Activated CD4-positive, alpha-beta T cell treated with anti-CD3 and anti-CD28 coated beads for 36 hours (primary cell): ENCODE data around the gene CLEC18A. TPM values are rescaled to one million over a fixed set of nuclear protein-coding genes. Genes with fewer than 3 reads are reported as not detected.
"Not testable (repeated sequence)": the region's sequence is repeated elsewhere in the genome, so short reads cannot be mapped to it uniquely, and the experiment has no call there.

Source experiments
- ATAC-seq: fragments of 200-7000 bp; cut with Tn5 transposase; one replicate; pipeline ENCODE4 v1.10.0; 2021; ENCODE audit warnings: mild to moderate bottlenecking, moderate library complexity
- CTCF ChIA-PET: fragments of 350-600 bp; sonication (Branson Sonifier 250); formaldehyde crosslinking; loops from one replicate; lab custom pipeline; 2021; ENCODE audit warnings: antibody characterized with exemption; lab: Charles Lee
- POLR2A ChIA-PET: fragments of 350-600 bp; sonication (Branson Sonifier 250); formaldehyde crosslinking; loops from one replicate; lab custom pipeline; 2021; ENCODE audit warnings: antibody characterized with exemption, inconsistent platforms; lab: Charles Lee
- DNase-seq: peaks from one replicate; pipeline ENCODE4 v3.0.0-alpha.2; 2020
- H3K27ac Mint-ChIP-seq: one replicate; pipeline ENCODE4 v1.8.0; 2021; ENCODE audit warnings: mixed read lengths
- H3K27me3 Mint-ChIP-seq: one replicate; pipeline ENCODE4 v1.8.0; 2021; ENCODE audit warnings: mixed read lengths
- H3K36me3 Mint-ChIP-seq: one replicate; pipeline ENCODE4 v1.8.0; 2021; ENCODE audit warnings: low read depth, mixed read lengths
- H3K4me1 Mint-ChIP-seq: one replicate; pipeline ENCODE4 v1.8.0; 2021; ENCODE audit warnings: mixed read lengths
- H3K4me3 Mint-ChIP-seq: one replicate; pipeline ENCODE4 v1.8.0; 2021; ENCODE audit warnings: mild to moderate bottlenecking, moderate library complexity, mixed read lengths
- H3K9me3 Mint-ChIP-seq: one replicate; pipeline ENCODE4 v1.8.0; 2021; ENCODE audit warnings: low read depth, mixed read lengths
- intact Hi-C, 2 experiments: fragments of 100-400 bp; cut with DNase I in 1 of 2; cut with micrococcal nuclease in 1 of 2; formaldehyde crosslinking; loops; one replicate each; pipeline versions ENCODE4 v1.14.2 to v1.15.1; 2022 to 2024; cut with DNase I, micrococcal nuclease
- total RNA-seq, 2 experiments: library from RNA; stranded (reverse); gene quantifications; one replicate each; pipeline ENCODE4 v1.2.3, GENCODE V29; 2021

Gene CLEC18A
- total RNA-seq, 2 experiments from 2014 or later, result 0.32 to 0.37 TPM

GRCh38 chr16:69939821-69940585 lies 11.1 kb upstream of the CLEC18A start:
- ChIA-PET CTCF (interaction anchor here (2.1 kb wide), 1 partner anchor 10 kb away, joined by 7 read pairs; no protein-coding TSS in a partner anchor), POLR2A (no interaction called here)
- Mint-ChIP-seq H3K27ac (no peak overlapping the region), H3K27me3 (no peaks in the 10 kb centered on the region), H3K9me3 (no peaks in the 10 kb centered on the region), H3K36me3 (peaks cover 14% of the 10 kb centered on the region), H3K4me1 (no peaks in the 10 kb centered on the region), H3K4me3 (no peak overlapping the region)
- ATAC-seq (no peak), DNase-seq (no peak)
- intact Hi-C loops, result no loop called here

- H3K27ac Mint-ChIP-seq, result no peak overlapping the region
- no peak for DNase-seq
- ChIA-PET POLR2A (no interaction called here), CTCF (no interaction called here)
- no peaks in the 10 kb centered on the region for H3K27me3 Mint-ChIP-seq
- ATAC-seq, result no peak
- H3K4me3 Mint-ChIP-seq, result no peak overlapping the region
- no peaks in the 10 kb centered on the region for H3K4me1 Mint-ChIP-seq
- no peaks in the 10 kb centered on the region for H3K9me3 Mint-ChIP-seq
- intact Hi-C loops, result no loop called here
- peaks cover 14% of the 10 kb centered on the region for H3K36me3 Mint-ChIP-seq
These were observed 10.5 kb upstream of the CLEC18A start for GRCh38 chr16:69940676-69941075.

- no peak overlapping the region for H3K4me3 Mint-ChIP-seq
- H3K36me3 Mint-ChIP-seq, result peaks cover 13% of the 10 kb centered on the region
- ChIA-PET POLR2A (no interaction called here), CTCF (no interaction called here)
- DNase-seq, result no peak
- intact Hi-C loops, result no loop called here
- no peaks in the 10 kb centered on the region for H3K27me3 Mint-ChIP-seq
- no peaks in the 10 kb centered on the region for H3K4me1 Mint-ChIP-seq
- ATAC-seq, result no peak
- no peak overlapping the region for H3K27ac Mint-ChIP-seq
- no peaks in the 10 kb centered on the region for H3K9me3 Mint-ChIP-seq
These were observed 9.7 kb upstream of the CLEC18A start for GRCh38 chr16:69941251-69942098.

GRCh38 chr16:69942099-69942491 lies 9.0 kb upstream of the CLEC18A start:
- H3K4me3 Mint-ChIP-seq, result no peak overlapping the region
- ChIA-PET POLR2A (no interaction called here), CTCF (no interaction called here)

GRCh38 chr16:69942627-69943170 lies 8.4 kb upstream of the CLEC18A start:
- DNase-seq (no peak), ATAC-seq (no peak)
- H3K4me3 Mint-ChIP-seq, result no peak overlapping the region
- CTCF ChIA-PET, result no interaction called here
- H3K27ac Mint-ChIP-seq, result no peak overlapping the region
- intact Hi-C loops, result no loop called here
- no peaks in the 10 kb centered on the region for H3K9me3 Mint-ChIP-seq
- no peaks in the 10 kb centered on the region for H3K4me1 Mint-ChIP-seq
- no peaks in the 10 kb centered on the region for H3K27me3 Mint-ChIP-seq
- POLR2A ChIA-PET, result no interaction called here
- peaks cover 3% of the 10 kb centered on the region for H3K36me3 Mint-ChIP-seq

More at GRCh38 chr16:69942099-69942491, 9.0 kb upstream of the CLEC18A start:
- ATAC-seq (no peak), DNase-seq (no peak)
- H3K27me3 Mint-ChIP-seq, result no peaks in the 10 kb centered on the region
- intact Hi-C loops, result no loop called here
- no peak overlapping the region for H3K27ac Mint-ChIP-seq
- H3K36me3 Mint-ChIP-seq, result peaks cover 7% of the 10 kb centered on the region
- no peaks in the 10 kb centered on the region for H3K9me3 Mint-ChIP-seq
- no peaks in the 10 kb centered on the region for H3K4me1 Mint-ChIP-seq

- DNase-seq, H3K9me3 Mint-ChIP-seq, CTCF ChIA-PET, H3K4me1 Mint-ChIP-seq, H3K36me3 Mint-ChIP-seq, H3K4me3 Mint-ChIP-seq, intact Hi-C loops, H3K27me3 Mint-ChIP-seq, ATAC-seq, POLR2A ChIA-PET, H3K27ac Mint-ChIP-seq: not testable (repeated sequence)
These were observed 7.7 kb upstream of the CLEC18A start for GRCh38 chr16:69943241-69944036.

- ATAC-seq, H3K9me3 Mint-ChIP-seq, POLR2A ChIA-PET, CTCF ChIA-PET, H3K27me3 Mint-ChIP-seq, DNase-seq, H3K36me3 Mint-ChIP-seq, H3K4me3 Mint-ChIP-seq, H3K4me1 Mint-ChIP-seq, intact Hi-C loops, H3K27ac Mint-ChIP-seq: not testable (repeated sequence)
These were observed 723 bp upstream of the CLEC18A start for GRCh38 chr16:69950411-69950810.

GRCh38 chr16:69951672-69952031 lies 518 bp downstream of the CLEC18A start:
- POLR2A ChIA-PET, H3K9me3 Mint-ChIP-seq, H3K4me3 Mint-ChIP-seq, H3K4me1 Mint-ChIP-seq, ATAC-seq, DNase-seq, CTCF ChIA-PET, intact Hi-C loops, H3K36me3 Mint-ChIP-seq, H3K27ac Mint-ChIP-seq, H3K27me3 Mint-ChIP-seq: not testable (repeated sequence)

- H3K36me3 Mint-ChIP-seq, H3K4me3 Mint-ChIP-seq, H3K4me1 Mint-ChIP-seq, H3K27ac Mint-ChIP-seq, ATAC-seq, H3K27me3 Mint-ChIP-seq, CTCF ChIA-PET, DNase-seq, POLR2A ChIA-PET, H3K9me3 Mint-ChIP-seq, intact Hi-C loops: not testable (repeated sequence)
These were observed 982 bp downstream of the CLEC18A start for GRCh38 chr16:69952116-69952515.

- CTCF ChIA-PET, H3K4me1 Mint-ChIP-seq, H3K9me3 Mint-ChIP-seq, intact Hi-C loops, H3K4me3 Mint-ChIP-seq, POLR2A ChIA-PET, H3K36me3 Mint-ChIP-seq, H3K27ac Mint-ChIP-seq, ATAC-seq, DNase-seq, H3K27me3 Mint-ChIP-seq: not testable (repeated sequence)
These were observed 1.6 kb downstream of the CLEC18A start for GRCh38 chr16:69952572-69953355.

GRCh38 chr16:69954241-69954640 lies 3.1 kb downstream of the CLEC18A start:
- POLR2A ChIA-PET, H3K9me3 Mint-ChIP-seq, intact Hi-C loops, DNase-seq, H3K4me3 Mint-ChIP-seq, H3K27me3 Mint-ChIP-seq, H3K4me1 Mint-ChIP-seq, H3K27ac Mint-ChIP-seq, CTCF ChIA-PET, H3K36me3 Mint-ChIP-seq, ATAC-seq: not testable (repeated sequence)
